ENCODE measurements around the gene TLCD1.

- no peak for TF ChIP-seq EZH2 (IDR thresholded peaks at IDR 0.05; ENCODE audit: low read length, unreplicated experiment)
- no peak for TF ChIP-seq CTCF (conservative IDR thresholded peaks at IDR 0.05; ENCODE audit: low read depth, low read length)
- TF ChIP-seq EZH2phosphoT487 (IDR thresholded peaks at IDR 0.05; ENCODE audit: borderline replicate concordance, low read length): no peak
These were observed 18.3 kb upstream of the TLCD1 start for GRCh38 chr17:28744104-28744971.

Measured in PC-3 (cell line).